HG02943 (cell line): ENCODE measurements around the gene MELTF.
A peak's percentile ranks its signal among the peaks of the same experiment; 100 is the strongest.

Source experiments
- ATAC-seq: cut with Tn5 transposase; IDR thresholded peaks from one replicate; pipeline ENCODE4 v1.9.1; 2021; ENCODE audit warnings: mild to moderate bottlenecking, low read depth, moderate library complexity; ENCODE audit not compliant: unreplicated experiment

Gene MELTF

GRCh38 chr3:197011780-197012539, 17.7 kb downstream of the MELTF start:
- ATAC-seq = no peak

GRCh38 chr3:197010556-197011351, 18.9 kb downstream of the MELTF start:
- ATAC-seq = no peak

DNA sequence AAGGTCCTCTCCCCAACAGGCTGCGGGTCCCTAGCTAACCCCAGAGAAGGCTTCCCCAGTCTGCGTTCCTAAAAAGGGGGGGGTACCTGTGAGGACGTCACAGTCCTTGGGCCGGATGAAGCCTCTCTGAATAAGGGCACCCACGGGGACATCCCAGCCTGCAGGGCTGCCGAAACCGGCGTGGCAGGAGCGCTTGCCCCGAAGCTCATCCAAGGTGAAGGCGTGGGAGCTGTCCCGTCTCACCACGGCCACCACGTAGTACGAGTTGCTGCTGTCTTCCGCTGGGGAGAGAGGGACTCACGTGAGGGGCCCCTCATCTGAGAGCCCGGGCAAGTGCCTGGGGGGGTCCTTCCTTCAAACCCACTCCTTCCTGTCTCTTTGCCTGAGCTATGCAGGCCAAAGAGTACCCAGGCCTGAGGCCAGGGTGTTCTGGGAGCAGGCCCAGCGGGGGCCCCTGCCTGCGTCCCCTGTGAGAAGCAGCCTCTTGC, 20.0 kb downstream of the MELTF start:
- ATAC-seq = no peak

- ATAC-seq = no peak
Measured at GRCh38 chr3:197008436-197009209, 21.0 kb downstream of the MELTF start.

DNA sequence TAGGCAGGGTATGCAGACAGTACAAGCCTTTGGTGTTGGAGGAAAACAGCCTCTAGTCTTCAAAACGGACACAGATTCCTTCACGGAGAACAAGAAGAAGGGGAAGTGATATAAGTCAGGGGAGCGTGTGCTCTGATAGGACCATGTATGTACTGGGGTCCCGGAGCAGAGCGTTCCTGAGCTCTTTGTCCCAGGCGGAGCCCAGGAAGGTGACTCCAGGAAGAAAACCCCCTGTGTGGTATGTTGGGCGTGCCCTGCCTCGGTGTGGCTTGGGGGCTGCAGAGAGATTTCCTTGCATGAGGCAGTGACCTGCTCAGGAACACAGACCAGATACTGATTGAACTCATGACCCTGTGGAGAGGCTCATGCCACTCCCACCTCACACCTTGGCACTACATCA, 21.7 kb downstream of the MELTF start:
- ATAC-seq = no peak

GRCh38 chr3:197007296-197007940, 22.2 kb downstream of the MELTF start:
- ATAC-seq = no peak

DNA sequence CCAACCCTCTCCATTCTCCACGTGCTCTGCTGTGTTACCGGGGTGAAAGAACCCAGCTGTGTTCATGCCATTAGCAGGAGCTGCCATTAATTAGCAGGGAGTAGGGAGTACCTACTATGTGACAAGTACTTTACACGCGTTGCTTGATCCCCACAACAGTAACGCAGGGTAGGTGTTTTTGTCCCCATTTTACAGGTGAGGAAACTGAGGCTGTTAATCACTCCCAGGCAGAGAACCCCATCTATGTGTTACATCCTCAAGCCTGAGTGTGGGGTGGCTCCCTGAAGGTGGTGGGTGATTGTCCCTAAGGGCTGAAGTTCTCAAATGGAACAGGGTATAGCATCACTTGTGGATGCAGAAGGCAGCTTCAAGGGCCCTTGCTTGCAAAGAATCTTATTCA, 22.8 kb downstream of the MELTF start:
- no peak for ATAC-seq

DNA sequence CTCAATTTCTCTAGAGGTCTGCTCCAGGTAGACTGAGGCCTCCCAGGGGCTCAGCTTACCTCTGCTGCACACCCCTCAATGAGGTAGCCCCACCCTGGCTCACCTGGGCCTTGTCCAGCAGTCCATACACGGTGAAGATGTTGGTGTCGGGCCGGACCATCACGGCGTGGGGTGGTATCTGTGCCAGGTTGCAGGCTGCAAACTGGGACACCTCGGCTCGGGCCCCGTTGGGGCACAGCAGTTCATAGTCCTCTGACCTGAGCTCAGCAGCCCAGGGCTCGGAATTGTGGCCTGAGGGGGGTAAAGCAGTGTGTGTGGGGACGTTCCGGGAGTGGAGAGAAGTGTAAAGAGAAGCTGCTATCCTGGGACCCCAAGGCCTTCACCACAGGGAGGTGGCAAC, 23.2 kb downstream of the MELTF start:
- no peak for ATAC-seq

DNA sequence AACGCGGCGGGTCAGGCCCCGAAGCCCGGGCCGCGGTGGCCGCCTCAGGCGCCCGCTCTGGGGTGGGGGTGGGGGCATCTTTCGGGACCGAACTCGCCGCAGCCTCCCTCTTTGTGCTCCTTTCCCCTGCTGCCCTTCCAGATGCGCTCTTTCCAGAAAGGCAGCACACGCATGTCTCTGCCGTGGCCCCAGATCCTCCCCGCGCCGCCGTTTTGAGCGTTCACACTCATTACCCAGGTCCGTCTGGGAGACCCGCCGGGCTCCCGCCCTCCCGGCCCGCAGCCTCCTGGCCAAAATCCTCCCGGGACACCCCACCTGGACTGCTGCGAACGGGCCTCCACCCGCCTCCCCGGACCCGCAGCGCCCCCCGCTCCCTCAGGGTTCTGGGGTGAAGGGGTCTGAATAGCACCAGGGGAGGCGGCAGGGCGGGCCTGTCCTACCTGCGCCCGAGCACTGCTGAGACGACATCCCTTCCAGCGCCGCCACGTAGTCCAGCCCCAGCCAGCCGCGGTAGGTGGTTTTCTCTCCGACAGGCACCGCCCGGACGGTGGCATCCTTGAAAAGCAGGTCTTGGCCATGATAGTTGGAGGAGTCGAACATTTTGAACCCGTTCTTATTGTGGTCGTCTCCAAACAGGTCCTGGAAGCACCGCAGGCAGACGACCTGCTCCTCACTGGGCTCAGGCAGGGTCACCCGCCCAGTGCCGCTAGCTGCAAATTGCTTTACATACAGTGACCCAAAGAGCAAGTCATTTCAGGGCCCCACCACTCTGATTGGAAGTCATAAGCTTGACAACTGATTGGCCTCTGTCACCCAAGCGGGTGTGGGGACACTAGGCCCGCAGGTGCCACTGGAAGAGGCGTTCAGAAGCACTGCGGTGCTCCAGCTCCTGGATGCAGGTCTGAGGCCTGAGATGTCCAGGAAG, 25.9 kb downstream of the MELTF start:
- ATAC-seq = peak; percentile 20

GRCh38 chr3:197002701-197003454, 26.7 kb downstream of the MELTF start:
- ATAC-seq = peak; percentile 51

DNA sequence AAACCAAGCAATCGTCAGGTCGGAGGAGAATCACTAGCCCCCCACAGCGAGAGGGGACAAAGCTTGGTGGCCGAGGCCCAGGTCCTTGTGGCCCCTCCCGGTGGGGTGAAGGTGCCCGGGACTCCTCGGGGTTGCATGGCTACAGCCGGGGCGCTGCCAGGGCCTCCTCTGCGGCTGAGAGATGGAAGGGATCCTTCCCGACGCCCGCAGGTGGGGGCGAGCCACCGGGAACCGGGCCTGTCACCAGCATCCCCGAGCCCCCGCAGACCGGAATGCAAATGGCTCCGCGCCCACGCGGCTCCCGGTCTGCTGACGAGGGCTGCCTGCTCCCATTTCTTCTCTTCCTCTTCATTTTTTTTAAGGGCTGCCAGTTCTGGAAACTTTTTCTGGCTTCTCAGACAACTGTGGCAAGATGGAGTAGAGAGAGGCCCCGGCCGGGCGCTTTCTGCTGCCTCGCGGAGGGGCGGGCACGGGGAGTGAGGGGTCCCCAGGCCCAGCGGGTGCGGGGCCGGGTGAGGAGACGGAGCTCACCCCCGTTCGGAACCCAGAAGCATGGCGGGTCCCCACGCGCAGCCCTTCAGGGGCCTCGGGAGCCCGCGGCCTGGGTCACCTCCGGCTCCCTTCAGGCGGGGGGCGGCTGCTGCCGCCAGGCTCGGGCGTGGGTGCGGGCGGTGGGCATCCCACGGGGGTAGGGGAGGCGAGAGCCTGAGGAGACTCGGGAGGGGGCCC, 27.5 kb downstream of the MELTF start:
- ATAC-seq = no peak

- no peak for ATAC-seq
Measured at GRCh38 chr3:197001106-197001971, 28.3 kb downstream of the MELTF start.

GRCh38 chr3:197000211-197000610, 29.4 kb downstream of the MELTF start:
- no peak for ATAC-seq

DNA sequence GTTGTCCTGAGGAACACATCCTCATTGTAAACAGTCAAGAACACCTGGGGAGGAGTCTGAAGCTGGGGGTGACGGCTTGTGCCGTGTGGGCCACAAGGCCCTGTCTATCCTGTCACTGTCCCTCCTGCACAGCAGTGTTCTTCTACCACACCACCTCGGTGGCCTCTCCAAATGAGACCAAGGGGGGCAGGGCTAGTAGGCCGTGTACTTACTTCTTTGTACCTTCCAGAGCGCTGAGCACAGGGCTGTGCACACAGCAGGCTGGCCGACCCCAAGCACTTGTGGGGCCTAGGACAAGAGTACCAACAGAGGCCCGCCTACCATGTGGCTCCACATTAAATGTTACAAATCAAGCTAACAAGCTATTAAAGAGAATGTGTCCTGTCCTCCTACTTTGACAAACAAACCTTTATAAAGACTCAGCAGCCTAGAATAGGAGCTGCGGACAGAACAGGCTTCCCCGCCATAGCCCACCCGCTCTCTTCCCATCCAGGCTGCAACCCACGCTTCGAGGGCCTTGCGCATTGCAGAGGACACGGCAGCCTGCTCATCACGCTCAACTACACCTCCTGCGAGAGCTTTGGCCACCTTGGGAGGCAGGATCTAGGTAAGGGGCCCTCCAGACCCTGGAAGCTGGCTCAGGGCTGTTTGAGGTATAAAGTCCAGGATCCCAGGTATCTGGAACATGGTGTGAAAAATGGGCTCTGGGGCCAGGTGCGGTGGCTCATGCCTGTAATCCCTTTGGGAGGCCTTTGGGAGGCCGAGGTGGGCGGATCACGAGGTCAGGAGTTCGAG, 30.5 kb downstream of the MELTF start:
- ATAC-seq = no peak

DNA sequence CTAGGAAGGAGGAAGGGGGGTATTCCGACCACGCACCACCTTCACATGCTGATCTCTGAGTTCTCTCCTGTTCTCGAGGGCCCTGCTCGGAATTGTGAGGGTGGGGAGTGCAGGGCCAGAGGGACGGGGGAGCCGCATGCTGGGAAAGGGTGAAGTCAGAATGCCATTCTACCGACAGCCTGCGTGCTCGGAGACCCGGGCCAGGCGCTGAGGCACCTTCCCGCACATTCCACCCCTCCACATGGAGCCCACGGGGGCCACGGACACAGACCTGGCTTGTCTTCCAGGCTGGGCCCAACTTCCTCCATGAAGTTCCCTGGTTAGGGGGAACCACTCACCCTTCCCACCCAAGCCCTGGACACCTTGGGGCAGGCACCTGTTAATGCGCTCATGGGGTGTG, 32.3 kb downstream of the MELTF start:
- ATAC-seq = no peak
